GM06990 (cell line): ENCODE measurements around the gene ANTXR2.

Experiments used
- DNase-seq: peaks from one replicate; pipeline ENCODE4 v3.0.0-alpha.2; 2011; ENCODE audit not compliant: insufficient read length; ENCODE audit errors: extremely low read depth
- H3K27me3 ChIP-seq: replicated peaks from 2 replicates; pipeline ENCODE4 v1.6.0; 2011; ENCODE audit warnings: low read length; ENCODE audit not compliant: control insufficient read depth, insufficient read depth
- H3K36me3 ChIP-seq: 2 replicates; pipeline ENCODE4 v1.5.1; 2011; ENCODE audit warnings: low read length; ENCODE audit not compliant: control insufficient read depth, insufficient read depth
- H3K4me3 ChIP-seq: replicated peaks from 2 replicates; pipeline ENCODE4 v1.5.1; 2011; ENCODE audit warnings: low read depth, mild to moderate bottlenecking, control low read depth, low read length
- CTCF ChIP-seq: IDR thresholded peaks from 2 replicates; pipeline ENCODE4 v1.5.1; 2011; ENCODE audit warnings: low read length, control low read depth, mild to moderate bottlenecking, inconsistent platforms; ENCODE audit not compliant: insufficient read depth, poor library complexity, severe bottlenecking

The ANTXR2 gene

DNA sequence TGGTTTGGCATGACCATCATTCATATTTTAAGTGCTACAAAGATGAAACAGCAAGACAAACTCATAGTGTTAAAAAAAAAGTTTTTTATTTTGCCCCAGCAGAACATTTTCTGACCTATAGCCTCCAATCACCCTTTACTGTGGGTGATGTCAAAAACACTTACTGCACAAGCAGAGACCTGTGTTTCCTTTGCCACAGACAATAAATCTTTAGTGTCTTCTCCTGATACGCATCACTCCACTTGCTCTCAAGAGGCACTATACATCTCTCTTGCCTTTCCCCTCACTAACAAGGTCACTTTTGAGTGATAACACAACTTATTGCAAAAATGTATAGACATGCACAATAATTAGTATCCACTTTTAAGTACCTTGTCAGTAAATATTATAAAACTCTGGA, 125.6 kb downstream of the ANTXR2 start:
- H3K36me3 ChIP-seq, result no peaks in the 10 kb centered on the region
- no peak for TF ChIP-seq CTCF

DNA sequence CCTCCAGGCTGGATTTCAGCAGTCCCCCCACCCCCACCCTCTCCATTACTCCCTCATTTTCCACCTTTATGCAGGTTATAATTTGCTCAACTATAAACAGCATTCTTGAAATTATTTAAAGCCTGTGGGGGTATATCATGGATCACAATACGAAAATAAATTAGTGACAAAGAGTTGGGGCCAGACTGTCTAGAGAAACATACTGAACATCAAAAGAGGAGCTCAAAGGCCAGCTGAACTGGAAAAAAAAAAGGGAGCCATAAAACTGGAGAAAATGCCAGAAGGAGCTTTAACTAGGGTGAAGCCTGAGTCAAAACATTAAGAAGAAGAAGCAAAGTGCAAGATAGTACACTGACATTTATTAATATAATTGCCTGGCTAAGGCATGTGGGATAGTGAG, 137.8 kb downstream of the ANTXR2 start:
- H3K27me3 ChIP-seq, result no peaks in the 10 kb centered on the region
- DNase-seq, result no peak
- no peak overlapping the region for H3K4me3 ChIP-seq
- no peak for TF ChIP-seq CTCF
- H3K36me3 ChIP-seq, result no peaks in the 10 kb centered on the region

More for the DNA sequence above, 125.6 kb downstream of the ANTXR2 start:
- H3K4me3 ChIP-seq, result no peak overlapping the region
- H3K27me3 ChIP-seq, result no peaks in the 10 kb centered on the region
- DNase-seq, result no peak

DNA sequence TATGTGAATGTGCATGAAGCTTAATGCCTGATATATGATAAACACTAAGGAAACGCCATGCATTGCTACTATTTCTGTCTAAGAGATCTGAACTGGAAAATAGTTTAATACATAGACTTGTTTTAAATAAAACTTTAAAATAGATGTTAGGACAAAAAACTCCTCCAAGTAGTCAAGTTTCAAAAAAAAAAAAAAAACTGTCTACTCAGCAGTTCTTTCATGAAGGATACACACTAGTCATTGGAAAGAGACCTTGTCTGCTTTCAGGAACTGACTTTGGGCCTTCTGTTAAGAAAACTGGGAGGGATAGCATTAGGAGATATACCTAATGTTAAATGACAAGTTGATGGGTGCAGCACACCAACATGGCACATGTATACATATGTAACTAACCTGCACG, 138.4 kb downstream of the ANTXR2 start:
- no peaks in the 10 kb centered on the region for H3K27me3 ChIP-seq
- no peak overlapping the region for H3K4me3 ChIP-seq
- no peaks in the 10 kb centered on the region for H3K36me3 ChIP-seq
- no peak for TF ChIP-seq CTCF
- no peak for DNase-seq

DNA sequence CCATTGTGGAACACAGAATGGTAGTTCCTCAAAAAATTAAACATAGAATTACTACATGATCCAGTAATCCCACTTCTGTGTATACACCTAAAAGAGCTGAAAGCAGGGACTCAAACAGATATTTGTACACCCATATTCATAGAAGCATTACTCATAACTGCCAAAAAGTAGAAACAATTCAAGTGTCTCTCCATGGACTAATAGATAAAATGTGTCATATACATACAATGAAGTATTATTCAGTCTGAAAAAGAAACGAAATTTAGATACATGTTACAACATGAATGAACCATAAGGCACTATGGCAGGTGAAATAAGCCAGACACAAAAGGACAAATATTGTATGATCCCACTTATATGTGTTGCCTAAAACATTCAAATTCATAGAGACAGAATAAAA, 145.1 kb downstream of the ANTXR2 start:
- DNase-seq, result no peak
- Histone ChIP-seq H3K4me3 (no peak overlapping the region), H3K36me3 (no peaks in the 10 kb centered on the region), H3K27me3 (no peaks in the 10 kb centered on the region)
- no peak for TF ChIP-seq CTCF

- DNase-seq, result no peak
- no peaks in the 10 kb centered on the region for H3K27me3 ChIP-seq
- no peaks in the 10 kb centered on the region for H3K36me3 ChIP-seq
- TF ChIP-seq CTCF, result no peak
- H3K4me3 ChIP-seq, result no peak overlapping the region
Observed at GRCh38 chr4:79923281-79923680, 149.7 kb downstream of the ANTXR2 start.

- Histone ChIP-seq H3K27me3 (no peaks in the 10 kb centered on the region), H3K4me3 (no peak overlapping the region), H3K36me3 (no peaks in the 10 kb centered on the region)
- no peak for TF ChIP-seq CTCF
- DNase-seq, result no peak
Observed at GRCh38 chr4:79922011-79922410, 151.0 kb downstream of the ANTXR2 start.
